Measurements from ENCODE around the gene KRT2. TPM values are rescaled to one million over a fixed set of nuclear protein-coding genes. Genes with fewer than 3 reads are reported as not detected.

The KRT2 gene
- total and polyA plus RNA-seq, 3 experiments from 2014 or later: 0.16 TPM; not detected in 2

DNA sequence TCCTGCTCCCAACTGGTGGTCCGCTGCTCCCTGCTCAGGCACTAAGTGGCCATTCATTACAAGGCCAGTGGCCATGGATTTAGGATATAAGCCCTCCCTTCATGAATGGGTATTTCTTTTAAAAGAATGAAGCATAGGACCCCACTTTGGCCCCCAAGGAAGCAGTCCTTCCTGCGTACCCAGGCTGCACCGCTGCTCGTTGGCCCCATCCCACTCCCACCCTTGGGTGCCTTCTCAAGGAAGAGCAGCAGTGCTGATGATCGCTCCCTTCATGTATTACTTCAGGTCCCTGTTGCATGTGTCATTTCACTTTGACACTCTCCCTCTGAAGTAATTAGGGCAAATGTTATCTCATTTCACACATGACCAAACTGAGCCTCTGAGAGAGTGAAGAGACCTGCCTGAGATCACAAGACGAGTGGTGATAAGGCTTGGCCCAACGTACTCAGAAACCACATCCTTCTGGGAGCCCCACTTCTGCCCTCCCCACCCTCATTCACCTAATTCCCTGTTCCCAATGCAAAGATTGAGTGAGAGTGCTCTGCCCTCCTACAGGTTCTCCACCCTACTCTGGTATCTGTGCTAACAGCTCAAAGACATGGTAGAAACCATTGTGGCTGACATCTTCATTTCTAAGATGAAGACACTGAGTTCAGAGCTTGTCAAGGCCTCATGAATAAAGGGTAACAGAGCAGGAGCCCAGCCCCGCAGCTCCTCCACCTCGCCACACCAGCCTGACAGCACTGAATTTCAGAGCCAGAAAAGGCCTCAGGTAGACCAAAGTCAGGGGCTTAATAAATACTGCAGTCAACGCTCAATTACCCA is 10.3 kb upstream of the KRT2 start:
- H3K27ac ChIP-seq (ENCODE audit: low read depth, low read length): peak overlapping the region; percentile 19
- H3K27me3 ChIP-seq (ENCODE audit: insufficient read depth, low read length, poor library complexity, severe bottlenecking): no peaks in the 10 kb centered on the region
- peak overlapping the region in 2 of 7 donors; percentile 23 to 24 for H3K4me3 Mint-ChIP-seq
- CTCF ChIA-PET: no interaction called here
- H3K4me1 ChIP-seq (ENCODE audit: insufficient read depth, low read length): peaks cover 6% of the 10 kb centered on the region
- H3K4me3 ChIP-seq (ENCODE audit: low read length): no peak overlapping the region
- peak in 1 of 5 donors; percentile 13 for DNase-seq
- no peaks in the 10 kb centered on the region for H3K36me3 ChIP-seq (ENCODE audit: insufficient read depth, low read length)
- peaks cover 5 to 8% (median 7%) of the 10 kb centered on the region in 3 donors for H3K4me1 Mint-ChIP-seq
- H3K36me3 Mint-ChIP-seq: no peaks in the 10 kb centered on the region
- POLR2A ChIA-PET: no interaction called here
- H3K27me3 Mint-ChIP-seq: peaks cover 7 to 31% of the 10 kb centered on the region in 2 donors
- H3K9me3 ChIP-seq (ENCODE audit: low read length): no peaks in the 10 kb centered on the region
- peak overlapping the region in 4 of 8 donors; percentile 44 to 80 (median 77) for H3K27ac Mint-ChIP-seq
- H3K9me3 Mint-ChIP-seq: no peaks in the 10 kb centered on the region

DNA sequence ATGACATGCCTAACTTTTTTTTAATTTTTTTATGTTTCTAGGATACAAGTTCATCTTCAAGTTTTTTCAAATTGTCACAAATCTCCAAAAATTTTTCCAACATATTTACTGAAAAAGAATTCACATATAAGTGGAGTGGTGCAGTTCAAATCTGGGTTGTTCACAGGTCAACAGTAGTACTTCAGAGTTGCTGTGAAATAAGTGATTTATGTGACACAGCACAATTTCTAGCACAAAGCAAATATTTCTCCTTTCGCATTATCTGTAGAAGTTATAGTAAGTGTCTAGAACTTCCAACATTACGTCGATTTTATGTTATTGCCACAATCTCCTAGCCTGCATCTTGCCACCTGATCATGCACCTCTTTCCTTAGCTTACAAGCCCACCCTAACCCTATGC is 9.7 kb upstream of the KRT2 start:
- no peaks in the 10 kb centered on the region for H3K36me3 ChIP-seq (ENCODE audit: insufficient read depth, low read length)
- Mint-ChIP-seq H3K27me3 (peaks cover 10 to 34% of the 10 kb centered on the region in 2 donors), H3K27ac (peak overlapping the region in 1 of 8 donors; percentile 77), H3K9me3 (no peaks in the 10 kb centered on the region), H3K36me3 (no peaks in the 10 kb centered on the region), H3K4me1 (peaks cover 5 to 8% (median 7%) of the 10 kb centered on the region in 3 donors), H3K4me3 (no peak overlapping the region)
- H3K27me3 ChIP-seq (ENCODE audit: insufficient read depth, low read length, poor library complexity, severe bottlenecking): no peaks in the 10 kb centered on the region
- ChIA-PET POLR2A (interaction anchor here (0.6 kb wide), 1 partner anchor 13 kb away, joined by 3 read pairs; no protein-coding TSS in a partner anchor), CTCF (no interaction called here)
- no peak overlapping the region for H3K27ac ChIP-seq (ENCODE audit: low read depth, low read length)
- H3K9me3 ChIP-seq (ENCODE audit: low read length): no peaks in the 10 kb centered on the region
- H3K4me3 ChIP-seq (ENCODE audit: low read length): no peak overlapping the region
- no peak for DNase-seq
- H3K4me1 ChIP-seq (ENCODE audit: insufficient read depth, low read length): peaks cover 6% of the 10 kb centered on the region

DNA sequence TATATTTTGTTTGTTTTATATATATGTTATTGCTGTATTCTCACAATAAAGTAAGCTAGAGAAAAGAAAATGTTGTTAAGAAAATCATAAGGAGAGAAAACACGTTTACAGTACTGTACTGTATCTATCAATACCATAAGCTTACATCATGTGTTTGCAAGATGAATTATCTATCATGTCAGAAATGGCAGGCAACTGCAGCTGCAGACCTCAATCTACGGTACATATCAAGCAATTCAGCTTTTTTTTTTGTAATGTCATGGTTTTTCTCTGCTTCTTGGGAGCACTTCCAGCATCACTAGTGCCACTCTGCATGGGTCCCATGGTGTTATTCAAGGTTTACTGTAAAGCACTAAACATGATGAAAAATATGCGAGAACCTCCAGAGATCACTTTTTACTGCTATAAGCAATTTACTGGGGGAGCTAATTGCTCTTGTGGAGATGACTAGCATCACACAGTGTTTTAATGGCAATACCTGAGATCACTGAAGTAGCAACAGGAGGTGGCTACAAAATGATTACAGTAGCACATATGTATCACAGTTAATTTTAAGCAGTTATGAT is 9.0 kb upstream of the KRT2 start:
- H3K9me3 ChIP-seq (ENCODE audit: low read length): no peaks in the 10 kb centered on the region
- CTCF ChIA-PET: no interaction called here
- no peak for DNase-seq

DNA sequence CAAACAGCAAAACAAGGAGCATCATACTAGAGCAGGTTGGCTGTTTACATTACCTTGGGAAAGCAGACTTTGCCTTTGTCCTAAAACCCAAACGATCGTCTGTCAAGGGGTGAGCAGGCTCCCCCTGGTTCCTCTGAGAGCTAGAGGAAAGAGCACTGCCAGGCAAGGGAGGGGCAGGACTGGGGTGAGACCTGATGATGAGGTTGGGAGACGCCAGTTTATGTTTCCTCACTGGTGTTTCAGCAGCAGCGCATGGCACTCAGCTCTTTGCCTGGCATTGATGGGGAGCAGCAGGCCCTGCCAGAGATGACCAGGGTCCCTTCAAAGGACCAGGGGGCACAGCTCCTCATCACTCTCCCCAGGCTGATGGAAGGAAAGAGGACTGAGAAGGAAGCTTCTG is 7.9 kb upstream of the KRT2 start:
- H3K36me3 Mint-ChIP-seq: no peaks in the 10 kb centered on the region
- H3K4me3 Mint-ChIP-seq: no peak overlapping the region
- ChIA-PET CTCF (no interaction called here), POLR2A (no interaction called here)
- Histone ChIP-seq H3K27ac (ENCODE audit: low read depth, low read length) (no peak overlapping the region), H3K4me1 (ENCODE audit: insufficient read depth, low read length) (peaks cover 6% of the 10 kb centered on the region), H3K9me3 (ENCODE audit: low read length) (no peaks in the 10 kb centered on the region), H3K27me3 (ENCODE audit: insufficient read depth, low read length, poor library complexity, severe bottlenecking) (no peaks in the 10 kb centered on the region), H3K4me3 (ENCODE audit: low read length) (no peak overlapping the region), H3K36me3 (ENCODE audit: insufficient read depth, low read length) (no peaks in the 10 kb centered on the region)
- no peak for DNase-seq
- H3K9me3 Mint-ChIP-seq: no peaks in the 10 kb centered on the region
- H3K27me3 Mint-ChIP-seq: peaks cover 16 to 29% of the 10 kb centered on the region in 2 donors
- peaks cover 5 to 8% (median 7%) of the 10 kb centered on the region in 3 donors for H3K4me1 Mint-ChIP-seq
- H3K27ac Mint-ChIP-seq: peak overlapping the region in 2 of 8 donors; percentile 1 to 17

More for the DNA sequence above, 9.0 kb upstream of the KRT2 start:
- Mint-ChIP-seq H3K36me3 (no peaks in the 10 kb centered on the region), H3K4me1 (peaks cover 5 to 8% (median 7%) of the 10 kb centered on the region in 3 donors), H3K27me3 (peaks cover 14 to 37% of the 10 kb centered on the region in 2 donors), H3K27ac (no peak overlapping the region), H3K9me3 (no peaks in the 10 kb centered on the region), H3K4me3 (no peak overlapping the region)
- no peak overlapping the region for H3K4me3 ChIP-seq (ENCODE audit: low read length)
- H3K4me1 ChIP-seq (ENCODE audit: insufficient read depth, low read length): peaks cover 6% of the 10 kb centered on the region
- H3K27me3 ChIP-seq (ENCODE audit: insufficient read depth, low read length, poor library complexity, severe bottlenecking): no peaks in the 10 kb centered on the region
- POLR2A ChIA-PET: interaction anchor here (0.6 kb wide), 1 partner anchor 12 kb away, joined by 3 read pairs; no protein-coding TSS in a partner anchor
- no peaks in the 10 kb centered on the region for H3K36me3 ChIP-seq (ENCODE audit: insufficient read depth, low read length)
- no peak overlapping the region for H3K27ac ChIP-seq (ENCODE audit: low read depth, low read length)

DNA sequence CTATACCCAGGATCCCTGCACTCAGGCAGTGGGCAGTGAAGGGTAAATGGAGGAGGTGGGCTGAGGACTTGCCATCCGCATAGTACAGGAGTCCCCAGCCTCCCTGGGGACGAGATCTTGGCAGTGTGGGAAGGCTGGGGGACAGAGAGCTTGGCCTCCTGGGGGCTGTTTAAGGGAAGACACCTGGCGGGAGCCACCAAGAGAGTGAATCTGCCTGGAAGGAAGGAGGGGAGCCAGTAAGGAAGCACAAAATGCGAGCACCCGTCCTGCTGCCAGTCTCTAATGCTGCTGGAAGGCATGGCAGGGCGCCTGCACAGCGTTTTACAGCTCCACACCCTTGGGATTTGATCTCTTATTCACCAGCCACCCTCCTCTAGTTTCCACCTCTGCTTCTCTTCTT is 7.4 kb upstream of the KRT2 start:
- Mint-ChIP-seq H3K27me3 (peaks cover 13 to 30% of the 10 kb centered on the region in 2 donors), H3K27ac (peak overlapping the region in 3 of 8 donors; percentile 17 to 66 (median 63)), H3K4me1 (peaks cover 5 to 8% (median 7%) of the 10 kb centered on the region in 3 donors), H3K9me3 (no peaks in the 10 kb centered on the region), H3K36me3 (no peaks in the 10 kb centered on the region), H3K4me3 (no peak overlapping the region)
- H3K27ac ChIP-seq (ENCODE audit: low read depth, low read length): no peak overlapping the region
- H3K4me3 ChIP-seq (ENCODE audit: low read length): no peak overlapping the region
- no peak for DNase-seq
- H3K9me3 ChIP-seq (ENCODE audit: low read length): no peaks in the 10 kb centered on the region
- H3K36me3 ChIP-seq (ENCODE audit: insufficient read depth, low read length): no peaks in the 10 kb centered on the region
- ChIA-PET CTCF (no interaction called here), POLR2A (no interaction called here)
- peaks cover 6% of the 10 kb centered on the region for H3K4me1 ChIP-seq (ENCODE audit: insufficient read depth, low read length)
- H3K27me3 ChIP-seq (ENCODE audit: insufficient read depth, low read length, poor library complexity, severe bottlenecking): no peaks in the 10 kb centered on the region

DNA sequence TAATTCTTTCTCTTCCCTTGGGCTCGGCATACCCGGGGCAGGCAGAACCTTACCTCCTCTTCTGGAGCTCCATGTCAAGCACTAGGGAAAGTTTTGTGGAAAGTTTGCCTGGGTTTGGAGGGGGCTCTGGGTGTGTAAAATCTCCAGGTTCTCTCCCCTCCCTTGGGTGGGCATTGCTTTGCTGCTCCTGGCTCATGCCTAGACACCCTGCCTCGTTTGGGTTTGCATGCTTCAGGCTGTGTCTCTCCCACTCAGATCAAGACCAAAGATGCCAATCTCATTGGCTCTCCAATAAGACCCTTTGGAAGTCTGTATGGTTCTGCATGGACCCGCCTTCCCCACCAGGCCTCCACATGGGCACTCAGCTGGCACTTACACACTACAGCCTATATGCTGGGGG is 6.2 kb upstream of the KRT2 start:
- no peak for DNase-seq
- H3K27me3 ChIP-seq (ENCODE audit: insufficient read depth, low read length, poor library complexity, severe bottlenecking): no peaks in the 10 kb centered on the region
- no peak overlapping the region for H3K4me3 ChIP-seq (ENCODE audit: low read length)
- H3K4me1 Mint-ChIP-seq: peaks cover 5 to 8% (median 7%) of the 10 kb centered on the region in 3 donors
- H3K27ac ChIP-seq (ENCODE audit: low read depth, low read length): no peak overlapping the region
- H3K9me3 ChIP-seq (ENCODE audit: low read length): no peaks in the 10 kb centered on the region
- H3K9me3 Mint-ChIP-seq: peaks cover 0 to 2% (median 0%) of the 10 kb centered on the region in 5 donors
- ChIA-PET CTCF (no interaction called here), POLR2A (no interaction called here)
- H3K36me3 ChIP-seq (ENCODE audit: insufficient read depth, low read length): no peaks in the 10 kb centered on the region
- H3K4me3 Mint-ChIP-seq: no peak overlapping the region
- H3K36me3 Mint-ChIP-seq: no peaks in the 10 kb centered on the region
- peaks cover 6% of the 10 kb centered on the region for H3K4me1 ChIP-seq (ENCODE audit: insufficient read depth, low read length)
- no peak overlapping the region for H3K27ac Mint-ChIP-seq
- H3K27me3 Mint-ChIP-seq: peaks cover 17 to 26% of the 10 kb centered on the region in 2 donors

DNA sequence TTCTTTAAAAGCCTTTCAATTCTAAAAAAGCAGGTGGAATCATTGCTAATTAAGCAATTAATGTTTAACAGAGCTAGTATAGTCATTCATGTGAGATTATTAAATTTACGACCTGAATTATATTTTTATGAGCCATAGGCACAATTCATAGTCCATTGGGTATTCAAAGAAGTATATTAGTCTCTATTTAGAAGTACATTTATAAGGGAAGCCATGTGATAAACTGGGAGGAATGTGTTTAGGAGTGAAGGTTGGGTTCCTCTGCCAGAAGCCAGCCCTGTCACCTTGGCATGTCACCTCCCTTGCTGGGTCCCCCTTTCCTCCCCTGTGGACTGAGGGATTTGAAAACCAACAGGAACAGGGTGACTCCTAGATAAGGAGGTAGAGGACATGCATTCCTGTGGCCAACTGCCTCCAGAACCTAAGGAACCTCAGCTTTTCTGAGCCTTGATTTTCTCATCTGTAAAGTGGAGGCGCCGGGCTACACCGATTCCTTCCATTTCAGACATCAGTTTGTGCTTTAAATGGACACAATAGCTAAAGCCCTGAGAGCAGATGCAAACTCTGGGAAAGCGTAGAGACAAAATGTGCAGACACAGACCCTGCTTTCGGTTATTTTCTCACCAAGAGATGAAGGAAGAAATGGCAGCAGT is 5.4 kb upstream of the KRT2 start:
- peaks cover 6% of the 10 kb centered on the region for H3K4me1 ChIP-seq (ENCODE audit: insufficient read depth, low read length)
- Mint-ChIP-seq H3K4me3 (no peak overlapping the region), H3K9me3 (peaks cover 0 to 3% (median 0%) of the 10 kb centered on the region in 5 donors), H3K27me3 (peaks cover 20 to 32% of the 10 kb centered on the region in 2 donors), H3K4me1 (peaks cover 3 to 7% (median 4%) of the 10 kb centered on the region in 3 donors), H3K27ac (peak overlapping the region in 1 of 8 donors; percentile 14), H3K36me3 (no peaks in the 10 kb centered on the region)
- H3K36me3 ChIP-seq (ENCODE audit: insufficient read depth, low read length): no peaks in the 10 kb centered on the region
- no peak overlapping the region for H3K4me3 ChIP-seq (ENCODE audit: low read length)
- ChIA-PET POLR2A (no interaction called here), CTCF (no interaction called here)
- H3K9me3 ChIP-seq (ENCODE audit: low read length): no peaks in the 10 kb centered on the region
- no peaks in the 10 kb centered on the region for H3K27me3 ChIP-seq (ENCODE audit: insufficient read depth, low read length, poor library complexity, severe bottlenecking)
- no peak for DNase-seq
- H3K27ac ChIP-seq (ENCODE audit: low read depth, low read length): no peak overlapping the region

DNA sequence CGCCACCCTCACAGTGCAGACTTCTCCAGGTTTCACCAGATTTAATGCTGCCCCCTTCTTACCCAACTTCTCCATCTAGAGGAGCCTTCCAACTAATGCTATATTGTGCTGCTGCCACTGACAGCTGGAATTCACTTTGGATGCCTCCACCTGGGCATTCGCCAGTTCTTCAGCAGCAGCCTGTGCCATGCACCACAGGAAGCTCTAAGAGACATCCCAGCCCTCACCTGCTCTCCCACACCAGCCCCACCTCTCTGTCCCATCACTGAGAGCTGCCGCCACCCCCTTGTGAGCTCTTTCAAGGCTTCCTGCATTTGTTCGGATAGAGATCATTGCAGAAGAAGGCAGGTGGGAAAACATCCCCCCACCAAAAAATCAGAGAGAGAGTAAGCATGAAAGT is 4.6 kb upstream of the KRT2 start:
- H3K27ac ChIP-seq (ENCODE audit: low read depth, low read length): no peak overlapping the region
- Mint-ChIP-seq H3K4me3 (no peak overlapping the region), H3K27ac (peak overlapping the region in 2 of 8 donors; percentile 20 to 92), H3K4me1 (no peaks in the 10 kb centered on the region), H3K9me3 (peaks cover 0 to 3% (median 0%) of the 10 kb centered on the region in 5 donors), H3K36me3 (no peaks in the 10 kb centered on the region), H3K27me3 (peaks cover 20 to 39% of the 10 kb centered on the region in 2 donors)
- no peaks in the 10 kb centered on the region for H3K27me3 ChIP-seq (ENCODE audit: insufficient read depth, low read length, poor library complexity, severe bottlenecking)
- POLR2A ChIA-PET: no interaction called here
- no peaks in the 10 kb centered on the region for H3K9me3 ChIP-seq (ENCODE audit: low read length)
- no peak for DNase-seq
- peaks cover under 1% of the 10 kb centered on the region for H3K4me1 ChIP-seq (ENCODE audit: insufficient read depth, low read length)
- CTCF ChIA-PET: no interaction called here
- no peaks in the 10 kb centered on the region for H3K36me3 ChIP-seq (ENCODE audit: insufficient read depth, low read length)
- no peak overlapping the region for H3K4me3 ChIP-seq (ENCODE audit: low read length)
